Measurements from ENCODE around the gene TPM3. TPM values are rescaled to one million over a fixed set of nuclear protein-coding genes. Genes with fewer than 3 reads are reported as not detected.
"Not testable (repeated sequence)": the region's sequence is repeated elsewhere in the genome, so short reads cannot be mapped to it uniquely, and the experiment has no call there.

TPM3 gene
- total RNA-seq, 1 donor from 2014 or later = 364 TPM

- Mint-ChIP-seq H3K27me3 (ENCODE audit: low read depth) (no peaks in the 10 kb centered on the region), H3K9me3 (no peaks in the 10 kb centered on the region), H3K27ac (ENCODE audit: unreplicated experiment) (no peak overlapping the region), H3K36me3 (ENCODE audit: low read depth) (peaks cover 23% of the 10 kb centered on the region), H3K4me3 (no peak overlapping the region), H3K4me1 (no peaks in the 10 kb centered on the region)
- no peak for DNase-seq (ENCODE audit: low read depth, low spot score)
- TF ChIP-seq, protein P1, sequence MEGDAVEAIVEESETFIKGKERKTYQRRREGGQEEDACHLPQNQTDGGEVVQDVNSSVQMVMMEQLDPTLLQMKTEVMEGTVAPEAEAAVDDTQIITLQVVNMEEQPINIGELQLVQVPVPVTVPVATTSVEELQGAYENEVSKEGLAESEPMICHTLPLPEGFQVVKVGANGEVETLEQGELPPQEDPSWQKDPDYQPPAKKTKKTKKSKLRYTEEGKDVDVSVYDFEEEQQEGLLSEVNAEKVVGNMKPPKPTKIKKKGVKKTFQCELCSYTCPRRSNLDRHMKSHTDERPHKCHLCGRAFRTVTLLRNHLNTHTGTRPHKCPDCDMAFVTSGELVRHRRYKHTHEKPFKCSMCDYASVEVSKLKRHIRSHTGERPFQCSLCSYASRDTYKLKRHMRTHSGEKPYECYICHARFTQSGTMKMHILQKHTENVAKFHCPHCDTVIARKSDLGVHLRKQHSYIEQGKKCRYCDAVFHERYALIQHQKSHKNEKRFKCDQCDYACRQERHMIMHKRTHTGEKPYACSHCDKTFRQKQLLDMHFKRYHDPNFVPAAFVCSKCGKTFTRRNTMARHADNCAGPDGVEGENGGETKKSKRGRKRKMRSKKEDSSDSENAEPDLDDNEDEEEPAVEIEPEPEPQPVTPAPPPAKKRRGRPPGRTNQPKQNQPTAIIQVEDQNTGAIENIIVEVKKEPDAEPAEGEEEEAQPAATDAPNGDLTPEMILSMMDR (conservative IDR thresholded peaks at IDR 0.05) = no peak
These were observed 45.0 kb upstream of the TPM3 start for GRCh38 chr1:154236855-154237254.

- DNase-seq (ENCODE audit: low read depth, low spot score); H3K4me3 Mint-ChIP-seq: not testable (repeated sequence)
- H3K36me3 Mint-ChIP-seq (ENCODE audit: low read depth) = peaks cover 26% of the 10 kb centered on the region
These were observed 41.2 kb upstream of the TPM3 start for GRCh38 chr1:154233127-154233526.

GRCh38 chr1:154231112-154231511, 39.2 kb upstream of the TPM3 start:
- not testable (repeated sequence) for H3K4me1 Mint-ChIP-seq; H3K27me3 Mint-ChIP-seq (ENCODE audit: low read depth); H3K27ac Mint-ChIP-seq (ENCODE audit: unreplicated experiment); H3K9me3 Mint-ChIP-seq; H3K4me3 Mint-ChIP-seq; DNase-seq (ENCODE audit: low read depth, low spot score)
- H3K36me3 Mint-ChIP-seq (ENCODE audit: low read depth) = peaks cover 22% of the 10 kb centered on the region

More at GRCh38 chr1:154233127-154233526, 41.2 kb upstream of the TPM3 start:
- not testable (repeated sequence) for H3K27me3 Mint-ChIP-seq (ENCODE audit: low read depth); H3K9me3 Mint-ChIP-seq; H3K27ac Mint-ChIP-seq (ENCODE audit: unreplicated experiment); H3K4me1 Mint-ChIP-seq

- Mint-ChIP-seq H3K27ac (ENCODE audit: unreplicated experiment) (no peak overlapping the region), H3K36me3 (ENCODE audit: low read depth) (peaks cover 14% of the 10 kb centered on the region), H3K4me1 (peaks cover 36% of the 10 kb centered on the region), H3K27me3 (ENCODE audit: low read depth) (no peaks in the 10 kb centered on the region), H3K9me3 (no peaks in the 10 kb centered on the region), H3K4me3 (no peak overlapping the region)
- DNase-seq (ENCODE audit: low read depth, low spot score) = no peak
- TF ChIP-seq, protein P1 (conservative IDR thresholded peaks at IDR 0.05) = no peak
These were observed 33.5 kb upstream of the TPM3 start for GRCh38 chr1:154225370-154225769.

DNA sequence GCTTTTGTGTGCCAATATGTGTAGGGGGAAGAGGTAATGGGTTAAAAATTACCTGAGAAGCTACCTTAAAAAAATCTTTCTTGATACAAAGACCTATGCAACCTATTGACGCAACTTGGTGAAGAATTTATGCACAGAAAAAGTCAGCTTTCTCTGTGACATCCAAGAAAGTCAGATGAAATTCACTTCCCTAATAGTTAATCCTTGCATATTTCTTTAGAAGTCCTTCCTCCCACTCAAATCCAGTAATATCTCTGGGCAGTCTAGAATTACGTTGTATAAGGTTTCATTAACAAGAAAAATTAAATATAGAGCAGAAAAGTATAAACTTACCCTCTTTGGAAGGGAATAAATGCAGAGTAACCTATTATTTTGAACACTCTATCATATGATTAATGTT, 31.7 kb upstream of the TPM3 start:
- no peak for DNase-seq (ENCODE audit: low read depth, low spot score)
- peaks cover 17% of the 10 kb centered on the region for H3K36me3 Mint-ChIP-seq (ENCODE audit: low read depth)
- H3K9me3 Mint-ChIP-seq = no peaks in the 10 kb centered on the region
- no peaks in the 10 kb centered on the region for H3K27me3 Mint-ChIP-seq (ENCODE audit: low read depth)
- TF ChIP-seq, protein P1 (conservative IDR thresholded peaks at IDR 0.05) = no peak
- H3K4me1 Mint-ChIP-seq = peaks cover 51% of the 10 kb centered on the region
- peak overlapping the region; percentile 96 for H3K4me3 Mint-ChIP-seq
- H3K27ac Mint-ChIP-seq (ENCODE audit: unreplicated experiment) = no peak overlapping the region

DNA sequence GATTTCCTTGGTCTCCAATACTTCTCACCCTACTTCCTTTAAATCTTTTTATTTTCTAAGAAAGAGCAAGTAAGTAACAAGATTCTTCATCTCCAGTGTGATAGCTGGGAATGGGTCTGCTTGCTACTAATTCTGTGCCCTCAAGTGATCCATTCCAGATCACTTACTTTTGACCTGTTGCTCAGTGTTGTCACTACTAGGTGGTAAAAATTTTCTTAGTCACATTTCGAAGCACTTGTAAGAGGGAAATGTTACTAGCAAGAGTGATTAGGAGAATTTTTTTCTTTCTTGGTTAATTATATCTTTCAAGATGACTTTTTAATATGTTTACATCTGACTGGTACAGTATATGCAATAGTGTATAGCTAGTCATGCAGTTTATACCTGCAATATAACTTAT, 31.0 kb upstream of the TPM3 start:
- H3K27ac Mint-ChIP-seq (ENCODE audit: unreplicated experiment) = no peak overlapping the region
- peaks cover 22% of the 10 kb centered on the region for H3K36me3 Mint-ChIP-seq (ENCODE audit: low read depth)
- no peaks in the 10 kb centered on the region for H3K27me3 Mint-ChIP-seq (ENCODE audit: low read depth)
- H3K9me3 Mint-ChIP-seq = no peaks in the 10 kb centered on the region
- no peak for DNase-seq (ENCODE audit: low read depth, low spot score)
- peak overlapping the region; percentile 96 for H3K4me3 Mint-ChIP-seq
- H3K4me1 Mint-ChIP-seq = peaks cover 58% of the 10 kb centered on the region
- TF ChIP-seq, protein P1 (conservative IDR thresholded peaks at IDR 0.05) = no peak

GRCh38 chr1:154222518-154222917, 30.6 kb upstream of the TPM3 start:
- no peak for DNase-seq (ENCODE audit: low read depth, low spot score)
- Mint-ChIP-seq H3K4me3 (peak overlapping the region; percentile 96), H3K27me3 (ENCODE audit: low read depth) (no peaks in the 10 kb centered on the region), H3K36me3 (ENCODE audit: low read depth) (peaks cover 23% of the 10 kb centered on the region), H3K9me3 (no peaks in the 10 kb centered on the region), H3K4me1 (peaks cover 62% of the 10 kb centered on the region), H3K27ac (ENCODE audit: unreplicated experiment) (peak overlapping the region; percentile 44)
- TF ChIP-seq, protein P1 (conservative IDR thresholded peaks at IDR 0.05) = no peak

Data from neural crest cell (in vitro differentiated cells).